WTC11 (cell line): Measurements from ENCODE around the gene AOX1. TPM values are rescaled to one million over a fixed set of nuclear protein-coding genes. Genes with fewer than 3 reads are reported as not detected.

ENCODE experiments used
- ATAC-seq: fragments of 200-7000 bp; cut with Tn5 transposase; 2 replicates; pipeline ENCODE4 v1.10.0; 2021; ENCODE audit warnings: mild to moderate bottlenecking, moderate library complexity
- CTCF ChIA-PET: fragments of 300-600 bp; sonication (Branson Sonifier 250); formaldehyde crosslinking; loops from one replicate; lab custom pipeline; 2021; ENCODE audit warnings: antibody characterized with exemption; lab: Charles Lee
- POLR2A ChIA-PET: fragments of 350-600 bp; sonication (Branson Sonifier 250); formaldehyde crosslinking; loops from one replicate; lab custom pipeline; 2021; ENCODE audit warnings: antibody characterized with exemption; lab: Charles Lee
- DNase-seq: peaks from one replicate; pipeline ENCODE4 v3.0.0; 2021; ENCODE audit warnings: low spot score
- H3K27ac Mint-ChIP-seq: 2 replicates; pipeline ENCODE4 v1.8.0; 2021; ENCODE audit warnings: mixed read lengths
- H3K27me3 Mint-ChIP-seq: 2 replicates; pipeline ENCODE4 v1.8.0; 2021; ENCODE audit warnings: low read depth, mild to moderate bottlenecking, moderate library complexity, mixed read lengths
- H3K36me3 Mint-ChIP-seq: 2 replicates; pipeline ENCODE4 v1.8.0; 2021; ENCODE audit warnings: mixed read lengths
- H3K4me1 Mint-ChIP-seq: 2 replicates; pipeline ENCODE4 v1.8.0; 2022; ENCODE audit warnings: mixed read lengths
- H3K4me3 Mint-ChIP-seq: 2 replicates; pipeline ENCODE4 v1.8.0; 2021; ENCODE audit warnings: mild to moderate bottlenecking, moderate library complexity, mixed read lengths
- H3K9me3 Mint-ChIP-seq: 2 replicates; pipeline ENCODE4 v1.8.0; 2021; ENCODE audit warnings: mixed read lengths
- ARID4B ChIP-seq: sonication (generic); formaldehyde crosslinking; IDR thresholded peaks from 2 replicates; pipeline ENCODE4 v1.8.0; 2023; ENCODE audit warnings: missing genetic modification reagents, mild to moderate bottlenecking, borderline replicate concordance
- CBFB ChIP-seq: sonication (generic); formaldehyde crosslinking; IDR thresholded peaks from 2 replicates; pipeline ENCODE4 v1.8.1; 2022; ENCODE audit warnings: mild to moderate bottlenecking, low read depth, missing genetic modification reagents
- CDX4 ChIP-seq: fragments of 250-450 bp; sonication (Bioruptor Pico); IDR thresholded peaks from 2 replicates; pipeline ENCODE4 v1.9.0; 2021; ENCODE audit warnings: moderate library complexity, mild to moderate bottlenecking, inconsistent platforms, borderline replicate concordance
- EMX1 ChIP-seq: fragments of 250-450 bp; sonication (Bioruptor Pico); IDR thresholded peaks from 2 replicates; pipeline ENCODE4 v1.8.0; 2021; ENCODE audit warnings: mild to moderate bottlenecking
- GRHL2 ChIP-seq: fragments of 250-450 bp; sonication (Bioruptor Pico); IDR thresholded peaks from 2 replicates; pipeline ENCODE4 v1.8.0; 2022; ENCODE audit warnings: mild to moderate bottlenecking, moderate library complexity; ENCODE audit not compliant: insufficient replicate concordance, severe bottlenecking
- HMGA2 ChIP-seq: fragments of 250-450 bp; sonication (Bioruptor Pico); IDR thresholded peaks from 2 replicates; pipeline ENCODE4 v1.4.0; 2021; ENCODE audit warnings: mild to moderate bottlenecking, moderate library complexity
- JAZF1 ChIP-seq: fragments of 250-450 bp; sonication (Bioruptor Pico); IDR thresholded peaks from 2 replicates; pipeline ENCODE4 v1.9.0; 2021; ENCODE audit warnings: moderate library complexity, mild to moderate bottlenecking, inconsistent platforms
- MYBL2 ChIP-seq: sonication (generic); formaldehyde crosslinking; IDR thresholded peaks from 2 replicates; pipeline ENCODE4 v1.8.1; 2023; ENCODE audit warnings: mild to moderate bottlenecking, moderate library complexity, missing genetic modification reagents
- NR3C1 ChIP-seq: sonication (generic); formaldehyde crosslinking; conservative IDR thresholded peaks from 2 replicates; pipeline ENCODE4 v1.8.1; 2023; ENCODE audit warnings: low read depth, mild to moderate bottlenecking, missing genetic modification reagents
- OVOL2 ChIP-seq: fragments of 250-450 bp; sonication (Bioruptor Pico); IDR thresholded peaks from 2 replicates; pipeline ENCODE4 v1.9.0; 2021; ENCODE audit warnings: mild to moderate bottlenecking, borderline replicate concordance
- RELA ChIP-seq: sonication (generic); formaldehyde crosslinking; IDR thresholded peaks from 2 replicates; pipeline ENCODE4 v1.8.1; 2022; ENCODE audit warnings: missing genetic modification reagents, mild to moderate bottlenecking, borderline replicate concordance
- ZBTB21 ChIP-seq: sonication (generic); formaldehyde crosslinking; IDR thresholded peaks from 2 replicates; pipeline ENCODE4 v1.8.1; 2023; ENCODE audit warnings: mild to moderate bottlenecking, missing genetic modification reagents, borderline replicate concordance
- ZNF121 ChIP-seq: sonication (generic); formaldehyde crosslinking; IDR thresholded peaks from 2 replicates; pipeline ENCODE4 v1.8.0; 2023; ENCODE audit warnings: missing genetic modification reagents
- ZNF232 ChIP-seq: sonication (generic); formaldehyde crosslinking; IDR thresholded peaks from 2 replicates; pipeline ENCODE4 v1.8.0; 2022; ENCODE audit warnings: mild to moderate bottlenecking, missing genetic modification reagents
- total RNA-seq: library from RNA; stranded (reverse); gene quantifications from 3 replicates; pipeline ENCODE4 v1.2.3, GENCODE V29; 2021
- TF ChIP-seq, protein P1 (sequence below): sonication (generic); formaldehyde crosslinking; IDR thresholded peaks from 2 replicates; pipeline ENCODE4 v1.8.1; 2023; ENCODE audit warnings: mild to moderate bottlenecking, missing genetic modification reagents, moderate library complexity
- TF ChIP-seq, protein P2 (sequence below): fragments of 250-450 bp; sonication (Bioruptor Pico); IDR thresholded peaks from 2 replicates; pipeline ENCODE4 v1.9.0; 2021; ENCODE audit warnings: mild to moderate bottlenecking
- TF ChIP-seq, protein P3 (sequence below): sonication (generic); formaldehyde crosslinking; IDR thresholded peaks from 2 replicates; pipeline ENCODE4 v1.8.1; 2023; ENCODE audit warnings: mild to moderate bottlenecking, missing genetic modification reagents
- TF ChIP-seq, protein P4 (sequence below): fragments of 250-450 bp; sonication (Bioruptor Pico); IDR thresholded peaks from 2 replicates; pipeline ENCODE4 v1.8.0; 2021; ENCODE audit warnings: mild to moderate bottlenecking

Gene AOX1
- total RNA-seq, 1 experiment from 2014 or later: 4.8 TPM

DNA sequence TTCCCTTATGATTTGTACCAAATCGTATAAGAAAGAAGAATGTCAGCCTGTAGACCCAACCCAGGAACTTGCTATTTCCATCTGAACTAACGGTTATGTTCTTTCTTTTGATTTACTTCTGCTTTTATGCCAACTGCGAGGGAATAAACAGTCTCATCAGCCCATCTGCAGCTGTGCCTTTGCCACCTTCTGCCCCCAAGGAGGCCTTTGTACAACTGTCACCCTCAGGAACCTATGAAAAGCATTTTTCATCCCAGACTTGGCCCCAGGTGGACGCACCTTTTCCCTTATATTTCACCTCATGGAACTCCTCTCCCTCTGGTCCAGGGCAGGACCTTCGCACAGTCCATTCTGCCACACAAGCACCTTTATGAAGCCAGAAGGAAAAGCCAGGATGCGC is 109.8 kb downstream of the AOX1 start (continued):
- TF ChIP-seq GRHL2 (CRISPR knock-in tag) (no peak), EMX1 (CRISPR knock-in tag) (no peak), ARID4B (CRISPR knock-in tag) (no peak)
- TF ChIP-seq, protein P1, sequence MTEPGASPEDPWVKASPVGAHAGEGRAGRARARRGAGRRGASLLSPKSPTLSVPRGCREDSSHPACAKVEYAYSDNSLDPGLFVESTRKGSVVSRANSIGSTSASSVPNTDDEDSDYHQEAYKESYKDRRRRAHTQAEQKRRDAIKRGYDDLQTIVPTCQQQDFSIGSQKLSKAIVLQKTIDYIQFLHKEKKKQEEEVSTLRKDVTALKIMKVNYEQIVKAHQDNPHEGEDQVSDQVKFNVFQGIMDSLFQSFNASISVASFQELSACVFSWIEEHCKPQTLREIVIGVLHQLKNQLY (CRISPR knock-in tag): no peak

- Mint-ChIP-seq H3K9me3 (no peaks in the 10 kb centered on the region), H3K4me3 (no peak overlapping the region), H3K27ac (no peak overlapping the region), H3K4me1 (peaks cover 5% of the 10 kb centered on the region; the same call in 1 of the 2 replicates), H3K27me3 (no peaks in the 10 kb centered on the region), H3K36me3 (no peaks in the 10 kb centered on the region)
- no peak for TF ChIP-seq OVOL2
- TF ChIP-seq, protein P2, sequence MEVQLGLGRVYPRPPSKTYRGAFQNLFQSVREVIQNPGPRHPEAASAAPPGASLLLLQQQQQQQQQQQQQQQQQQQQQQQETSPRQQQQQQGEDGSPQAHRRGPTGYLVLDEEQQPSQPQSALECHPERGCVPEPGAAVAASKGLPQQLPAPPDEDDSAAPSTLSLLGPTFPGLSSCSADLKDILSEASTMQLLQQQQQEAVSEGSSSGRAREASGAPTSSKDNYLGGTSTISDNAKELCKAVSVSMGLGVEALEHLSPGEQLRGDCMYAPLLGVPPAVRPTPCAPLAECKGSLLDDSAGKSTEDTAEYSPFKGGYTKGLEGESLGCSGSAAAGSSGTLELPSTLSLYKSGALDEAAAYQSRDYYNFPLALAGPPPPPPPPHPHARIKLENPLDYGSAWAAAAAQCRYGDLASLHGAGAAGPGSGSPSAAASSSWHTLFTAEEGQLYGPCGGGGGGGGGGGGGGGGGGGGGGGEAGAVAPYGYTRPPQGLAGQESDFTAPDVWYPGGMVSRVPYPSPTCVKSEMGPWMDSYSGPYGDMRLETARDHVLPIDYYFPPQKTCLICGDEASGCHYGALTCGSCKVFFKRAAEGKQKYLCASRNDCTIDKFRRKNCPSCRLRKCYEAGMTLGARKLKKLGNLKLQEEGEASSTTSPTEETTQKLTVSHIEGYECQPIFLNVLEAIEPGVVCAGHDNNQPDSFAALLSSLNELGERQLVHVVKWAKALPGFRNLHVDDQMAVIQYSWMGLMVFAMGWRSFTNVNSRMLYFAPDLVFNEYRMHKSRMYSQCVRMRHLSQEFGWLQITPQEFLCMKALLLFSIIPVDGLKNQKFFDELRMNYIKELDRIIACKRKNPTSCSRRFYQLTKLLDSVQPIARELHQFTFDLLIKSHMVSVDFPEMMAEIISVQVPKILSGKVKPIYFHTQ (CRISPR knock-in tag): no peak
- no peak for TF ChIP-seq MYBL2 (CRISPR knock-in tag)
- TF ChIP-seq ZNF232 (CRISPR knock-in tag): no peak
- no peak for TF ChIP-seq ZBTB21
- no peak for TF ChIP-seq JAZF1
- TF ChIP-seq, protein P3, sequence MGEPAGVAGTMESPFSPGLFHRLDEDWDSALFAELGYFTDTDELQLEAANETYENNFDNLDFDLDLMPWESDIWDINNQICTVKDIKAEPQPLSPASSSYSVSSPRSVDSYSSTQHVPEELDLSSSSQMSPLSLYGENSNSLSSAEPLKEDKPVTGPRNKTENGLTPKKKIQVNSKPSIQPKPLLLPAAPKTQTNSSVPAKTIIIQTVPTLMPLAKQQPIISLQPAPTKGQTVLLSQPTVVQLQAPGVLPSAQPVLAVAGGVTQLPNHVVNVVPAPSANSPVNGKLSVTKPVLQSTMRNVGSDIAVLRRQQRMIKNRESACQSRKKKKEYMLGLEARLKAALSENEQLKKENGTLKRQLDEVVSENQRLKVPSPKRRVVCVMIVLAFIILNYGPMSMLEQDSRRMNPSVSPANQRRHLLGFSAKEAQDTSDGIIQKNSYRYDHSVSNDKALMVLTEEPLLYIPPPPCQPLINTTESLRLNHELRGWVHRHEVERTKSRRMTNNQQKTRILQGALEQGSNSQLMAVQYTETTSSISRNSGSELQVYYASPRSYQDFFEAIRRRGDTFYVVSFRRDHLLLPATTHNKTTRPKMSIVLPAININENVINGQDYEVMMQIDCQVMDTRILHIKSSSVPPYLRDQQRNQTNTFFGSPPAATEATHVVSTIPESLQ (CRISPR knock-in tag): no peak
- TF ChIP-seq, protein P4, sequence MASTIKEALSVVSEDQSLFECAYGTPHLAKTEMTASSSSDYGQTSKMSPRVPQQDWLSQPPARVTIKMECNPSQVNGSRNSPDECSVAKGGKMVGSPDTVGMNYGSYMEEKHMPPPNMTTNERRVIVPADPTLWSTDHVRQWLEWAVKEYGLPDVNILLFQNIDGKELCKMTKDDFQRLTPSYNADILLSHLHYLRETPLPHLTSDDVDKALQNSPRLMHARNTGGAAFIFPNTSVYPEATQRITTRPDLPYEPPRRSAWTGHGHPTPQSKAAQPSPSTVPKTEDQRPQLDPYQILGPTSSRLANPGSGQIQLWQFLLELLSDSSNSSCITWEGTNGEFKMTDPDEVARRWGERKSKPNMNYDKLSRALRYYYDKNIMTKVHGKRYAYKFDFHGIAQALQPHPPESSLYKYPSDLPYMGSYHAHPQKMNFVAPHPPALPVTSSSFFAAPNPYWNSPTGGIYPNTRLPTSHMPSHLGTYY: no peak
- no peak for TF ChIP-seq CBFB (CRISPR knock-in tag)
- no peak for TF ChIP-seq CDX4
- no peak for TF ChIP-seq RELA (CRISPR knock-in tag)
- TF ChIP-seq HMGA2: no peak
- TF ChIP-seq NR3C1: no peak
- no peak for TF ChIP-seq ZNF121 (CRISPR knock-in tag)
- CTCF ChIA-PET: interaction anchor here (0.7 to 1.1 kb wide), 4 partner anchors 15 to 112 kb away, joined by 3 to 6 read pairs (median 4); partner anchors contain the start of gene AOX1
- POLR2A ChIA-PET: interaction anchor here (0.6 kb wide), 1 partner anchor 212 kb away, joined by 3 read pairs; no protein-coding TSS in a partner anchor
- ATAC-seq (peak; percentile 87), DNase-seq (no peak)
Observed at GRCh38 chr2:200698217-200698616, 112.4 kb downstream of the AOX1 start.
